DOHH2 (cell line): ENCODE measurements around the gene TNIP3.

Experiments used
- H3F3A ChIP-seq: fragments of 200-600 bp; sonication (generic), shearing (Covaris generic); 2 replicates; pipeline ENCODE4 v1.6.0; 2016; ENCODE audit warnings: antibody characterized with exemption, mild to moderate bottlenecking; ENCODE audit not compliant: control insufficient read depth, insufficient read depth
- H3K27ac ChIP-seq: fragments of 200-600 bp; sonication (generic); 2 replicates; pipeline ENCODE4 v1.5.1; 2014; ENCODE audit warnings: low read depth, mild to moderate bottlenecking, low read length, moderate library complexity
- H3K27me3 ChIP-seq: fragments of 200-600 bp; sonication (generic); 2 replicates; pipeline ENCODE4 v1.6.1; 2014; ENCODE audit warnings: mild to moderate bottlenecking, low read length, mixed read lengths; ENCODE audit not compliant: control insufficient read depth
- H3K36me3 ChIP-seq: fragments of 200-600 bp; sonication (generic); 2 replicates; pipeline ENCODE4 v1.6.1; 2014; ENCODE audit warnings: mild to moderate bottlenecking, low read length, moderate library complexity, mixed read lengths; ENCODE audit not compliant: control insufficient read depth
- H3K4me1 ChIP-seq: fragments of 200-600 bp; sonication (generic); 2 replicates; pipeline ENCODE4 v1.6.1; 2014; ENCODE audit warnings: mild to moderate bottlenecking, low read length, mixed read lengths; ENCODE audit not compliant: control insufficient read depth
- H3K4me2 ChIP-seq: fragments of 200-600 bp; sonication (generic); 2 replicates; pipeline ENCODE4 v1.6.0; 2014; ENCODE audit warnings: mild to moderate bottlenecking, low read length, moderate library complexity
- H3K4me3 ChIP-seq: fragments of 200-600 bp; sonication (generic); 2 replicates; pipeline ENCODE4 v1.5.1; 2014; ENCODE audit warnings: mild to moderate bottlenecking, low read length, mixed read lengths
- H3K79me2 ChIP-seq: fragments of 200-600 bp; sonication (generic); 2 replicates; pipeline ENCODE4 v1.6.1; 2014; ENCODE audit warnings: mild to moderate bottlenecking, low read length, mixed read lengths; ENCODE audit not compliant: control insufficient read depth
- H3K9me2 ChIP-seq: fragments of 200-600 bp; sonication (generic); replicated peaks from 2 replicates; pipeline ENCODE4 v1.6.1; 2014; ENCODE audit warnings: mild to moderate bottlenecking, low read length, mixed read lengths; ENCODE audit not compliant: control insufficient read depth
- H3K9me3 ChIP-seq: fragments of 200-600 bp; sonication (generic); 2 replicates; pipeline ENCODE4 v1.6.1; 2014; ENCODE audit warnings: antibody characterized with exemption, low read length, mixed read lengths; ENCODE audit not compliant: control insufficient read depth, insufficient read depth
- H4K20me1 ChIP-seq: fragments of 200-600 bp; sonication (generic); 2 replicates; pipeline ENCODE4 v1.6.0; 2014; ENCODE audit warnings: low read depth, mild to moderate bottlenecking, antibody characterized with exemption, low read length, moderate library complexity; ENCODE audit not compliant: control insufficient read depth, insufficient read depth
- CTCF ChIP-seq: fragments of 200-600 bp; sonication (generic); IDR thresholded peaks from one replicate; pipeline ENCODE4 v1.5.1; 2014; ENCODE audit warnings: antibody characterized with exemption, mild to moderate bottlenecking, low read depth, low read length; ENCODE audit not compliant: poor library complexity, severe bottlenecking
- EZH2phosphoT487 ChIP-seq: fragments of 200-600 bp; sonication (generic); IDR thresholded peaks from 2 replicates; pipeline ENCODE4 v1.6.1; 2017; ENCODE audit warnings: borderline replicate concordance, mild to moderate bottlenecking, antibody characterized with exemption, low read length, moderate library complexity, mixed read lengths

TNIP3 gene

DNA sequence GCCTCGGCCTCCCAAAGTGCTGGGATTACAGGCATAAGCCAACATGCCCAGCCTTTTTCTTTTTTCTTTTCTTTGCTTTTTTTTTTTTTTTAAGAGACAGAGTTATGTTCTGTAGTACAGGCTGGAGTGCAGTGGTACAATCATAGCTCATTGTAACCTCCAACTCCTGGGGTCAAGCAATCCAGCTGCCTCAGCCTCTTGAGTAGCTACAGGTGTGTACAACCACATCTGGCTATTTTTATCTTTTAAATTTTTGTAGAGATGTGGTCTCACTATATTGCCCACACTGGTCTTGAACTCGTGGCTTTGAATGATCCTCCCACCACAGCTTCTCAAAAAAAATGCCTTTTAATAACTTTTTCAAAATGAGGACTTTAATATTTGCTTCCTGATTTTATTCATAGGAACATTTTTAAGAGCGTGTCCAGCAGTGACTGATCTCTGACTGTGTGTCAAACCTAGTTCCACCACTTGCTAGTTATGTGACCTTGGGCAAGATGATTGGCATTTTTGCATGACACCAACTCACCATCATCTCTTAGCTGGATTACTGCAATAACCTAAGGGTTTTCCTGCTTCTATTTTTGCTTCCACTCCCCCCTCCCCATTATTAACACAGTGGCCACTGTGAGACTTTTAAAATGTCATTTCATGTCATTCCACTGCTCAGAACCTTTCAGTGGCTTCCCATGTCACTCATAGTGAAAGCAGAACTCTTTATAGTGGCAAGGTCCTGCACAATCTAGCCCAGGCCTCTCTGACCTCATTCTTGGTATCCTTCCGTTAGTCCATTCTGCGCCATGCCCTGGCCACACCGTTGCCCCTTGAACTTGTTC, 4.5 kb upstream of the TNIP3 start:
- H3K4me2 ChIP-seq: no peak overlapping the region
- no peaks in the 10 kb centered on the region for H4K20me1 ChIP-seq
- H3F3A ChIP-seq: no peaks in the 10 kb centered on the region
- no peak overlapping the region for H3K27ac ChIP-seq
- H3K27me3 ChIP-seq: no peaks in the 10 kb centered on the region
- H3K4me1 ChIP-seq: no peaks in the 10 kb centered on the region
- H3K4me3 ChIP-seq: no peak overlapping the region
- no peaks in the 10 kb centered on the region for H3K9me2 ChIP-seq
- TF ChIP-seq CTCF (no peak), EZH2phosphoT487 (no peak)
- H3K36me3 ChIP-seq: no peaks in the 10 kb centered on the region
- no peaks in the 10 kb centered on the region for H3K9me3 ChIP-seq
- H3K79me2 ChIP-seq: no peaks in the 10 kb centered on the region

- H3K27me3 ChIP-seq: no peaks in the 10 kb centered on the region
- no peak overlapping the region for H3K4me2 ChIP-seq
- H3K79me2 ChIP-seq: no peaks in the 10 kb centered on the region
- H3F3A ChIP-seq: no peaks in the 10 kb centered on the region
- TF ChIP-seq CTCF (no peak), EZH2phosphoT487 (no peak)
- H3K4me3 ChIP-seq: no peak overlapping the region
- H3K9me2 ChIP-seq: no peaks in the 10 kb centered on the region
- no peaks in the 10 kb centered on the region for H3K4me1 ChIP-seq
- H3K27ac ChIP-seq: no peak overlapping the region
- H3K9me3 ChIP-seq: no peaks in the 10 kb centered on the region
- no peaks in the 10 kb centered on the region for H4K20me1 ChIP-seq
- H3K36me3 ChIP-seq: no peaks in the 10 kb centered on the region
Observed at GRCh38 chr4:121166976-121167375, 2.9 kb upstream of the TNIP3 start.

- Histone ChIP-seq H3K27ac (no peak overlapping the region), H3K4me2 (no peak overlapping the region), H3K27me3 (no peaks in the 10 kb centered on the region), H3K36me3 (no peaks in the 10 kb centered on the region), H3K4me3 (no peak overlapping the region), H3K9me2 (no peaks in the 10 kb centered on the region), H4K20me1 (no peaks in the 10 kb centered on the region), H3F3A (no peaks in the 10 kb centered on the region), H3K4me1 (no peaks in the 10 kb centered on the region), H3K79me2 (no peaks in the 10 kb centered on the region), H3K9me3 (no peaks in the 10 kb centered on the region)
- TF ChIP-seq EZH2phosphoT487: no peak
- no peak for TF ChIP-seq CTCF
Observed at GRCh38 chr4:121165206-121165605, 1.1 kb upstream of the TNIP3 start.
